K562 (cell line): ENCODE measurements around the gene KL. TPM values are rescaled to one million over a fixed set of nuclear protein-coding genes. Genes with fewer than 3 reads are reported as not detected.

Experiments used
- ATAC-seq: fragments of 200-7000 bp; cut with Tn5 transposase; 3 replicates; pipeline ENCODE4 v1.9.1; 2020; ENCODE audit warnings: moderate library complexity
- BruUV-seq: library from RNA; stranded (reverse); fragments of 400-500 nt; replicated peaks from 2 replicates; lab custom pipeline; 2021; lab: Mats Ljungman, UMichigan
- CTCF ChIA-PET: fragments of 300-600 bp; formaldehyde crosslinking; extraction: SDS; loops from one replicate; lab custom pipeline; 2021; ENCODE audit warnings: low intra/inter-chr PET ratio; lab: Yijun Ruan, JAX
- POLR2A ChIA-PET: fragments of 300-600, 350-650 bp; sonication (Branson Sonifier 250); formaldehyde crosslinking; extraction: SDS; loops from one replicate; lab custom pipeline; 2021; ENCODE audit warnings: antibody characterized with exemption, inconsistent platforms; lab: Yijun Ruan, JAX
- DNase-seq, 4 experiments: peaks; one replicate each; pipeline versions ENCODE4 v3.0.0 to v3.0.0-alpha.2; 2011 to 2018; ENCODE audit warnings: low spot score in 3 of 4, mixed read lengths in 3 of 4; ENCODE audit errors: extremely low read depth in 1 of 4
- FAIRE-seq: peaks from 2 replicates; lab custom pipeline; 2011; peaks lifted over from hg19 to GRCh38; lab: Jason Lieb, UNC
- H2AFZ ChIP-seq: 2 replicates; pipeline ENCODE4 v1.6.0; 2011; ENCODE audit warnings: low read depth, low read length, control low read depth, inconsistent platforms
- H3K27ac ChIP-seq: fragments of 200-600 bp; 3 replicates; pipeline ENCODE4 v1.8.0; 2011; ENCODE audit warnings: low read depth, mild to moderate bottlenecking, control low read depth, inconsistent platforms, low read length, moderate library complexity, mixed read lengths; ENCODE audit errors: extremely low read depth
- H3K27me3 ChIP-seq, 2 experiments: fragments of 300-600 bp in 1 of 2; 2 replicates in 1 of 2; 3 replicates in 1 of 2; pipeline versions ENCODE4 v1.6.0 to v1.8.0; 2011; ENCODE audit warnings: inconsistent platforms in 2 of 2, low read length in 2 of 2, mild to moderate bottlenecking in 1 of 2, mixed read lengths in 1 of 2, moderate library complexity in 1 of 2; ENCODE audit not compliant: control insufficient read depth in 2 of 2, insufficient read depth in 2 of 2
- H3K36me3 ChIP-seq: fragments of 300-600 bp; 3 replicates; pipeline ENCODE4 v1.8.0; 2011; ENCODE audit warnings: mild to moderate bottlenecking, low read length, inconsistent platforms; ENCODE audit not compliant: control insufficient read depth, insufficient read depth
- H3K4me1 ChIP-seq, 2 experiments: fragments of 200-600 bp in 1 of 2; replicated peaks in 1 of 2; 2 replicates in 1 of 2; 3 replicates in 1 of 2; pipeline versions ENCODE4 v1.5.1 to v1.8.0; 2011; ENCODE audit warnings: inconsistent platforms in 2 of 2, low read length in 2 of 2, mild to moderate bottlenecking in 1 of 2, mixed read lengths in 1 of 2, moderate library complexity in 1 of 2; ENCODE audit not compliant: control insufficient read depth in 2 of 2, insufficient read depth in 2 of 2
- H3K4me2 ChIP-seq: 2 replicates; pipeline ENCODE4 v1.6.1; 2011; ENCODE audit warnings: low read length, control low read depth, inconsistent platforms, mixed read lengths; ENCODE audit not compliant: insufficient read depth
- H3K4me3 ChIP-seq: fragments of 200-600 bp; sonication (generic), shearing (Covaris generic); 2 replicates; pipeline ENCODE4 v1.5.1; 2016; ENCODE audit warnings: control low read depth, inconsistent platforms
- H3K79me2 ChIP-seq: fragments of 200-600 bp; 3 replicates; pipeline ENCODE4 v1.8.0; 2011; ENCODE audit warnings: low read length, inconsistent platforms; ENCODE audit not compliant: control insufficient read depth, insufficient read depth
- H3K9ac ChIP-seq, 2 experiments: 2 replicates each; pipeline versions ENCODE4 v1.6.0 to v1.6.1; 2011; ENCODE audit warnings: low read depth in 2 of 2, low read length in 2 of 2, control low read depth in 1 of 2, inconsistent platforms in 1 of 2, mild to moderate bottlenecking in 1 of 2, mixed read lengths in 1 of 2; ENCODE audit not compliant: insufficient read depth in 1 of 2
- H3K9me1 ChIP-seq: one replicate; pipeline ENCODE4 v1.6.0; 2011; ENCODE audit warnings: inconsistent platforms, mild to moderate bottlenecking, low read length, moderate library complexity; ENCODE audit not compliant: control insufficient read depth, insufficient read depth
- H3K9me3 ChIP-seq: replicated peaks from 2 replicates; pipeline ENCODE4 v1.5.1; 2011; ENCODE audit warnings: low read depth, low read length, inconsistent platforms; ENCODE audit not compliant: control insufficient read depth, insufficient read depth
- H4K20me1 ChIP-seq: replicated peaks from 2 replicates; pipeline ENCODE4 v1.6.1; 2011; ENCODE audit warnings: low read length, inconsistent platforms, mixed read lengths; ENCODE audit not compliant: control insufficient read depth, insufficient read depth
- EWSR1 ChIP-seq: fragments of 450-650 bp; IDR thresholded peaks from 2 replicates; pipeline ENCODE4 v1.6.1; 2018; ENCODE audit warnings: borderline replicate concordance, mild to moderate bottlenecking, low read depth, moderate library complexity; ENCODE audit not compliant: partially characterized antibody
- MCM3 ChIP-seq: fragments of 450-650 bp; IDR thresholded peaks from 2 replicates; pipeline ENCODE4 v1.6.1; 2016
- POLR2A ChIP-seq: fragments of 450-650 bp; conservative IDR thresholded peaks from 2 replicates; pipeline ENCODE4 v1.6.1; 2016
- RBM22 ChIP-seq: fragments of 200-400 bp; formaldehyde crosslinking; IDR thresholded peaks from 2 replicates; pipeline ENCODE4 v1.6.1; 2018; ENCODE audit warnings: low read length, low read depth; ENCODE audit not compliant: poor library complexity, severe bottlenecking
- REST ChIP-seq, 2 experiments: fragments of 450-650 bp; formaldehyde crosslinking in 1 of 2; IDR thresholded peaks; 2 replicates each; pipeline versions ENCODE4 v1.4.0 to v1.6.1; 2014 to 2020; ENCODE audit warnings: mild to moderate bottlenecking in 2 of 2, borderline replicate concordance in 1 of 2, low read depth in 1 of 2
- ZC3H11A ChIP-seq: IDR thresholded peaks from 2 replicates; pipeline ENCODE4 v1.6.1; 2012; ENCODE audit warnings: low read depth, low read length, improper control_type of control experiment
- ZNF311 ChIP-seq: fragments of 250-450 bp; sonication (Bioruptor Pico); IDR thresholded peaks from 2 replicates; pipeline ENCODE4 v1.4.0; 2020; ENCODE audit warnings: mild to moderate bottlenecking, moderate library complexity
- WGBS: fragments of 100-300 bp; shearing (Covaris generic); methylation state at CpG from one replicate; pipeline ENCODE4 v1.1.6; 2016; ENCODE audit warnings: low coverage, mixed read lengths; ENCODE audit not compliant: insufficient coverage; ENCODE audit errors: missing lambda C conversion rate; 5-methylcytosine and 5-hydroxymethylcytosine counted together
- in situ Hi-C: fragments of 300-500 bp; cut with MboI; formaldehyde crosslinking; loops from 4 replicates; pipeline ENCODE4 v1.15.0; 2018; ENCODE audit warnings: inconsistent platforms, mixed read lengths
- intact Hi-C: fragments of 100-400 bp; cut with micrococcal nuclease; formaldehyde crosslinking; loops from 2 replicates; pipeline ENCODE4 v1.14.2; 2022
- polyA plus RNA-seq, 8 experiments: library from polyadenylated mRNA; depleted of rRNA in 4 of 8; stranded (reverse) in 5 of 8; unstranded in 3 of 8; fragments of >200 nt; fragmentation: Nextera tagmentation in 2 of 8; fragmentation: Illumina TruSeq in 1 of 8; extraction: Ambion mirVana in 2 of 8; extraction: Trizol in 1 of 8; gene quantifications; 2 replicates each; pipeline versions ENCODE4 v1.2.1 to v1.2.3, GENCODE V29; 2011 to 2014; ENCODE audit warnings: inconsistent platforms in 1 of 8, missing spikeins in 1 of 8
- total RNA-seq, 7 experiments: library from RNA; depleted of rRNA in 6 of 7; stranded (reverse); fragments of >200 nt in 6 of 7; fragmentation: Illumina TruSeq in 2 of 7; extraction: Trizol in 2 of 7; gene quantifications; 2 replicates each; pipeline versions ENCODE4 v1.2.1 to v1.2.3, GENCODE V29; 2011 to 2021; ENCODE audit warnings: low replicate concordance in 1 of 7

KL gene
- total and polyA plus RNA-seq, 9 of the 15 experiments (the other 6 are each of a cell fraction or from before 2014, with no cell fraction given) = not detected

GRCh38 chr13:33057019-33057780, 41.0 kb downstream of the KL start:
- Histone ChIP-seq H2AFZ (no peak overlapping the region), H3K79me2 (no peaks in the 10 kb centered on the region), H3K4me3 (no peak overlapping the region), H3K9me1 (no peaks in the 10 kb centered on the region), H3K36me3 (no peaks in the 10 kb centered on the region), H3K4me2 (no peak overlapping the region), H3K4me1 (no peaks in the 10 kb centered on the region), H3K27me3 (peaks cover 0 to 9% of the 10 kb centered on the region in 2 experiments; a peak in 2 of 5 replicates), H4K20me1 (no peaks in the 10 kb centered on the region), H3K27ac (no peak overlapping the region), H3K9me3 (no peaks in the 10 kb centered on the region), H3K9ac (no peak overlapping the region)
- POLR2A ChIA-PET = interaction anchor here (0.9 to 1.0 kb wide), 2 partner anchors 9 to 14 kb away, joined by 3 to 4 read pairs; no protein-coding TSS in a partner anchor
- BruUV-seq = no TSS peak
- TF ChIP-seq MCM3 (no peak), RBM22 (no peak), ZNF311 (CRISPR knock-in tag) (no peak), POLR2A (no peak), ZC3H11A (no peak), REST (IDR thresholded peaks at IDR 0.05; ENCODE audit: borderline replicate concordance) (no peak), REST (CRISPR knock-in tag; IDR thresholded peaks at IDR 0.05; ENCODE audit: low read depth) (no peak), EWSR1 (no peak)
- DNase-seq = peak in 2 of 4 experiments; percentile 5 to 14
- FAIRE-seq = no peak
- ATAC-seq = peak; percentile 71
- CTCF ChIA-PET = no interaction called here
- 2% methylated on average over 6 of the region's 9 CpGs for WGBS
- in situ Hi-C loops = no loop called here
- intact Hi-C loops = no loop called here
